OCI-LY3 (cell line): Measurements from ENCODE around the gene CYP2J2.

ENCODE experiments used
- H2AFZ ChIP-seq: fragments of 200-600, 300-600 bp; shearing (Covaris generic); 2 replicates; pipeline ENCODE4 v1.6.0; 2014; ENCODE audit warnings: antibody characterized with exemption, low read depth, low read length
- H3K27ac ChIP-seq: fragments of 200-600, 300-600 bp; sonication (generic); 2 replicates; pipeline ENCODE4 v1.5.1; 2014; ENCODE audit warnings: mild to moderate bottlenecking, low read length, moderate library complexity, mixed read lengths
- H3K27me3 ChIP-seq: fragments of 200-600, 300-600 bp; sonication (generic); 2 replicates; pipeline ENCODE4 v1.6.1; 2014; ENCODE audit warnings: low read depth, low read length, mixed read lengths
- H3K36me3 ChIP-seq: fragments of 200-600, 300-600 bp; sonication (generic); replicated peaks from 2 replicates; pipeline ENCODE3; 2014; ENCODE audit warnings: low read depth, low read length, mixed read lengths
- H3K4me1 ChIP-seq: fragments of 300-600, 200-600 bp; sonication (generic); 2 replicates; pipeline ENCODE4 v1.6.1; 2014; ENCODE audit warnings: low read length, mixed read lengths
- H3K4me2 ChIP-seq: fragments of 200-600, 300-600 bp; sonication (generic); 2 replicates; pipeline ENCODE4 v1.6.1; 2014; ENCODE audit warnings: low read length, mixed read lengths
- H3K4me3 ChIP-seq: fragments of 300-600, 200-600 bp; sonication (generic); 2 replicates; pipeline ENCODE4 v1.5.1; 2014; ENCODE audit warnings: antibody characterized with exemption, mild to moderate bottlenecking, low read length, moderate library complexity
- H3K79me2 ChIP-seq: fragments of 300-600, 200-600 bp; shearing (Covaris generic); 2 replicates; pipeline ENCODE4 v1.6.1; 2014; ENCODE audit warnings: mild to moderate bottlenecking, low read length, mixed read lengths
- H3K9ac ChIP-seq: fragments of 300-600, 200-600 bp; shearing (Covaris generic); 2 replicates; pipeline ENCODE4 v1.6.0; 2014; ENCODE audit warnings: mild to moderate bottlenecking, low read length, moderate library complexity
- H3K9me3 ChIP-seq: fragments of 200-600, 300-600 bp; shearing (Covaris generic); 2 replicates; pipeline ENCODE4 v1.6.1; 2014; ENCODE audit warnings: low read length, mixed read lengths; ENCODE audit not compliant: insufficient read depth
- H4K20me1 ChIP-seq: fragments of 200-600, 300-600 bp; sonication (generic); 2 replicates; pipeline ENCODE4 v1.6.1; 2016; ENCODE audit warnings: low read length, mixed read lengths; ENCODE audit not compliant: insufficient read depth
- CTCF ChIP-seq: fragments of 200-600, 300-600 bp; sonication (generic); IDR thresholded peaks from 2 replicates; pipeline ENCODE4 v1.5.1; 2014; ENCODE audit warnings: antibody characterized with exemption, low read length, low read depth
- EZH2phosphoT487 ChIP-seq: fragments of 200-600 bp; shearing (Covaris generic); IDR thresholded peaks from 2 replicates; pipeline ENCODE4 v1.6.1; 2018; ENCODE audit warnings: antibody characterized with exemption, mixed run types, low read depth

Gene CYP2J2

GRCh38 chr1:59878370-59878769 is 48.2 kb downstream of the CYP2J2 start:
- no peak for TF ChIP-seq CTCF
- TF ChIP-seq EZH2phosphoT487: no peak
- H3K27me3 ChIP-seq: no peaks in the 10 kb centered on the region
- H3K9ac ChIP-seq: no peak overlapping the region
- no peak overlapping the region for H3K27ac ChIP-seq
- H3K4me2 ChIP-seq: no peak overlapping the region
- H3K4me1 ChIP-seq: no peaks in the 10 kb centered on the region
- H2AFZ ChIP-seq: no peak overlapping the region
- peaks cover 3% of the 10 kb centered on the region for H3K36me3 ChIP-seq
- no peaks in the 10 kb centered on the region for H3K79me2 ChIP-seq
- H4K20me1 ChIP-seq: no peaks in the 10 kb centered on the region
- peaks cover 6% of the 10 kb centered on the region; the same call in 1 of the 2 replicates for H3K9me3 ChIP-seq
- H3K4me3 ChIP-seq: no peak overlapping the region

- H3K36me3 ChIP-seq: peaks cover 3% of the 10 kb centered on the region
- no peak overlapping the region for H3K27ac ChIP-seq
- H3K79me2 ChIP-seq: no peaks in the 10 kb centered on the region
- H3K4me3 ChIP-seq: no peak overlapping the region
- peaks cover 6% of the 10 kb centered on the region; the same call in 1 of the 2 replicates for H3K9me3 ChIP-seq
- no peaks in the 10 kb centered on the region for H3K4me1 ChIP-seq
- no peak overlapping the region for H2AFZ ChIP-seq
- no peak overlapping the region for H3K9ac ChIP-seq
- H3K27me3 ChIP-seq: no peaks in the 10 kb centered on the region
- no peak overlapping the region for H3K4me2 ChIP-seq
- no peaks in the 10 kb centered on the region for H4K20me1 ChIP-seq
- TF ChIP-seq EZH2phosphoT487 (no peak), CTCF (no peak)
Observed at GRCh38 chr1:59877108-59877682, 49.4 kb downstream of the CYP2J2 start.

- H3K4me1 ChIP-seq: no peaks in the 10 kb centered on the region
- H4K20me1 ChIP-seq: no peaks in the 10 kb centered on the region
- H3K9me3 ChIP-seq: no peaks in the 10 kb centered on the region
Observed at GRCh38 chr1:59871746-59872145, 54.8 kb downstream of the CYP2J2 start.

GRCh38 chr1:59866462-59866861 is 60.1 kb downstream of the CYP2J2 start:
- Histone ChIP-seq H3K9ac (no peak overlapping the region), H3K4me3 (no peak overlapping the region), H2AFZ (no peak overlapping the region), H3K4me2 (no peak overlapping the region), H3K79me2 (no peaks in the 10 kb centered on the region), H3K27ac (no peak overlapping the region), H4K20me1 (no peaks in the 10 kb centered on the region), H3K36me3 (no peaks in the 10 kb centered on the region), H3K9me3 (no peaks in the 10 kb centered on the region), H3K27me3 (no peaks in the 10 kb centered on the region), H3K4me1 (no peaks in the 10 kb centered on the region)
- TF ChIP-seq CTCF: no peak
- no peak for TF ChIP-seq EZH2phosphoT487

More at GRCh38 chr1:59871746-59872145, 54.8 kb downstream of the CYP2J2 start:
- H3K4me3 ChIP-seq: no peak overlapping the region
- H3K36me3 ChIP-seq: no peaks in the 10 kb centered on the region
- no peaks in the 10 kb centered on the region for H3K27me3 ChIP-seq
- H3K9ac ChIP-seq: no peak overlapping the region
- no peak overlapping the region for H3K4me2 ChIP-seq
- H2AFZ ChIP-seq: no peak overlapping the region
- H3K27ac ChIP-seq: no peak overlapping the region
- TF ChIP-seq EZH2phosphoT487 (no peak), CTCF (no peak)
- H3K79me2 ChIP-seq: no peaks in the 10 kb centered on the region
